GM12892 (cell line): ENCODE data around the gene RPL14.
A peak's percentile ranks its signal among the peaks of the same experiment; 100 is the strongest.

ENCODE experiments used
- DNase-seq: peaks from one replicate; pipeline ENCODE4 v3.0.0; 2011; ENCODE audit not compliant: insufficient read length
- FAIRE-seq: peaks from 2 replicates; lab custom pipeline; 2011; peaks lifted over from hg19 to GRCh38; lab: Jason Lieb, UNC
- POLR2A ChIP-seq: IDR thresholded peaks from 2 replicates; pipeline ENCODE4 v1.6.1; 2011; ENCODE audit warnings: low read depth, low read length, control low read depth
- POLR2AphosphoS5 ChIP-seq: IDR thresholded peaks from 2 replicates; pipeline ENCODE4 v1.6.1; 2011; ENCODE audit warnings: low read depth, low read length, control low read depth
- TAF1 ChIP-seq: IDR thresholded peaks from 2 replicates; pipeline ENCODE4 v1.6.1; 2011; ENCODE audit warnings: low read depth, mild to moderate bottlenecking, control low read depth, low read length, borderline replicate concordance

Gene RPL14

GRCh38 chr3:40505599-40506462 lies 48.7 kb downstream of the RPL14 start, which contains the start of gene ZNF620:
Gene ZNF620 (plus strand): TSS chr3:40506039. CDS start chr3:40506353, 314 bp downstream.
- DNase-seq (peak; percentile 27), FAIRE-seq (peak; percentile 92)
- no peak for TF ChIP-seq POLR2AphosphoS5
- TF ChIP-seq POLR2A = no peak
- TF ChIP-seq TAF1 = no peak

DNA sequence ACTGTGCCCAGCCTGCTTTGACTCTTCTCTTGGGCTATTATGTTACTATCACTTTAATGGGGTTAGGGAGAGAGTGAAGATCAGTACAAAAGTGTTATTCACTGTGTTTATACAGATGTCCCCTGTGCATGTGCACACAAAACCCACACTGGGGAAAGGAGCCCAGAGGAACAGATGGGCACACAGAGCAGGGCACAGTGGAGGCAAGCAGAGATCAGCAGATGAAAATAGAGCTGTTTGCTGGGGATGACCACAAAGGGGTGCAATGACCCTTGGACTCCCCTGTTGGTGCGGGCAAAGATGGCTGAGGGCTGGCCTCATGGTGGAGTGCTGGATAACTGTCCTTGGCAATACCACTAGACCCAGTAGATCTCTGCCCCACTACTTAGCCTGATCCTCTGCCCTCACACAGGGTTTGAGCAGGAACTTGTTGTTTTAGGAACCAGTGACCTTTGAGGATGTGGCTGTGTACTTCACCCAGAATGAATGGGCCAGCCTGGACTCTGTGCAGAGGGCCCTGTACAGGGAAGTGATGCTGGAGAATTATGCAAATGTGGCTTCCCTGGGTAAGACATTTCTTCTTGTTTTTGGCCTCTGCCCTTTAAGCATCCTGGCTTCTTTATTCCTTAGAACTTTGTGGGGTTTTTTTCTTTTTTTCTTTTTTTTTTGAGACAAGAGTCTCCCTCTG lies 54.0 kb downstream of the RPL14 start:
- TF ChIP-seq POLR2AphosphoS5 = no peak
- no peak for TF ChIP-seq POLR2A
- no peak for TF ChIP-seq TAF1
- DNase-seq = no peak
- FAIRE-seq = no peak

- no peak for TF ChIP-seq POLR2A
- TF ChIP-seq TAF1 = no peak
- no peak for TF ChIP-seq POLR2AphosphoS5
Measured at GRCh38 chr3:40516201-40516600, 59.1 kb downstream of the RPL14 start.

GRCh38 chr3:40518067-40518466 lies 60.9 kb downstream of the RPL14 start:
- DNase-seq (no peak), FAIRE-seq (no peak)
- TF ChIP-seq TAF1 (no peak), POLR2AphosphoS5 (no peak), POLR2A (no peak)

More at GRCh38 chr3:40516201-40516600, 59.1 kb downstream of the RPL14 start:
- FAIRE-seq (no peak), DNase-seq (no peak)
